IMR-90 (cell line): Measurements from ENCODE around the gene PDE6B. TPM values are rescaled to one million over a fixed set of nuclear protein-coding genes. Genes with fewer than 3 reads are reported as not detected.

Source experiments
- ATAC-seq: fragments of 200-7000 bp; cut with Tn5 transposase; 2 replicates; pipeline ENCODE4 v1.9.1; 2020; ENCODE audit warnings: low read depth, mild to moderate bottlenecking, moderate library complexity
- BruUV-seq: library from RNA; stranded (reverse); fragments of 400-500 nt; replicated peaks from 2 replicates; lab custom pipeline; 2021; lab: Mats Ljungman, UMichigan
- CTCF ChIA-PET: fragments of 300-600 bp; formaldehyde crosslinking; extraction: SDS; loops from one replicate; lab custom pipeline; 2021; ENCODE audit warnings: antibody characterized with exemption; lab: Yijun Ruan, JAX
- POLR2A ChIA-PET: fragments of 300-600 bp; sonication (Branson Sonifier 250); formaldehyde crosslinking; loops from one replicate; lab custom pipeline; 2022; ENCODE audit warnings: antibody characterized with exemption; ENCODE audit not compliant: unreplicated experiment; lab: Charles Lee
- DNase-seq: peaks from one replicate; pipeline ENCODE4 v3.0.0; 2013
- H2AFZ ChIP-seq: replicated peaks from 2 replicates; pipeline ENCODE3; 2013; ENCODE audit warnings: low read length, mild to moderate bottlenecking; ENCODE audit not compliant: poor library complexity
- H2AK5ac ChIP-seq: 2 replicates; pipeline ENCODE4 v1.6.1; 2013; ENCODE audit warnings: low read depth, low read length, inconsistent platforms
- H2AK9ac ChIP-seq: replicated peaks from 2 replicates; pipeline ENCODE3; 2013; ENCODE audit warnings: mild to moderate bottlenecking, low read depth, low read length, moderate library complexity; ENCODE audit not compliant: poor library complexity
- H2BK120ac ChIP-seq: 2 replicates; pipeline ENCODE4 v1.6.1; 2013; ENCODE audit warnings: low read depth, low read length, inconsistent platforms
- H2BK15ac ChIP-seq: 3 replicates; pipeline ENCODE4 v1.6.1; 2013; ENCODE audit warnings: low read depth, low read length, inconsistent platforms
- H2BK20ac ChIP-seq: 2 replicates; pipeline ENCODE4 v1.6.1; 2013; ENCODE audit warnings: low read depth, mild to moderate bottlenecking, inconsistent platforms, low read length, moderate library complexity
- H2BK5ac ChIP-seq: 2 replicates; pipeline ENCODE4 v1.6.1; 2013; ENCODE audit warnings: mild to moderate bottlenecking, low read depth, low read length, inconsistent platforms; ENCODE audit not compliant: poor library complexity, severe bottlenecking
- H3K14ac ChIP-seq: replicated peaks from 2 replicates; pipeline ENCODE4 v1.6.1; 2013; ENCODE audit warnings: low read depth, low read length, inconsistent platforms
- H3K18ac ChIP-seq: 2 replicates; pipeline ENCODE4 v1.6.1; 2013; ENCODE audit warnings: low read depth, low read length, control low read depth
- H3K23ac ChIP-seq: 2 replicates; pipeline ENCODE4 v1.6.1; 2013; ENCODE audit warnings: low read depth, low read length, inconsistent platforms
- H3K27ac ChIP-seq: 2 replicates; pipeline ENCODE4 v1.5.1; 2013; ENCODE audit warnings: mild to moderate bottlenecking, control low read depth, low read length; ENCODE audit not compliant: insufficient read depth
- H3K27me3 ChIP-seq: 2 replicates; pipeline ENCODE4 v1.6.1; 2013; ENCODE audit warnings: low read length; ENCODE audit not compliant: control insufficient read depth, insufficient read depth
- H3K36me3 ChIP-seq: 2 replicates; pipeline ENCODE4 v1.6.1; 2013; ENCODE audit warnings: low read length, mixed read lengths; ENCODE audit not compliant: control insufficient read depth, insufficient read depth
- H3K4ac ChIP-seq: 2 replicates; pipeline ENCODE4 v1.6.1; 2013; ENCODE audit warnings: low read depth, low read length, inconsistent platforms
- H3K4me1 ChIP-seq: 2 replicates; pipeline ENCODE4 v1.6.1; 2013; ENCODE audit warnings: low read length, mixed read lengths; ENCODE audit not compliant: control insufficient read depth, insufficient read depth
- H3K4me2 ChIP-seq: 2 replicates; pipeline ENCODE4 v1.6.1; 2013; ENCODE audit warnings: low read depth, mild to moderate bottlenecking, control low read depth, low read length, moderate library complexity
- H3K4me3 ChIP-seq: 2 replicates; pipeline ENCODE4 v1.5.1; 2013; ENCODE audit warnings: low read depth, mild to moderate bottlenecking, control low read depth, low read length, moderate library complexity; ENCODE audit not compliant: insufficient read depth
- H3K56ac ChIP-seq: 2 replicates; pipeline ENCODE4 v1.6.1; 2013; ENCODE audit warnings: low read length, inconsistent platforms; ENCODE audit not compliant: insufficient read depth; ENCODE audit errors: extremely low read depth
- H3K79me1 ChIP-seq, 2 experiments: 2 replicates each; pipeline ENCODE4 v1.6.1; 2013; ENCODE audit warnings: low read length in 2 of 2, inconsistent platforms in 1 of 2, low read depth in 1 of 2
- H3K9ac ChIP-seq: 2 replicates; pipeline ENCODE4 v1.6.1; 2013; ENCODE audit warnings: low read depth, low read length, control low read depth
- H3K9me1 ChIP-seq: 2 replicates; pipeline ENCODE4 v1.6.1; 2013; ENCODE audit warnings: low read length, inconsistent platforms; ENCODE audit not compliant: insufficient read depth
- H3K9me3 ChIP-seq: 2 replicates; pipeline ENCODE4 v1.6.1; 2013; ENCODE audit warnings: low read length; ENCODE audit not compliant: control insufficient read depth, insufficient read depth
- H4K20me1 ChIP-seq: 2 replicates; pipeline ENCODE4 v1.6.1; 2013; ENCODE audit warnings: low read length, inconsistent platforms; ENCODE audit not compliant: insufficient read depth
- H4K5ac ChIP-seq: 2 replicates; pipeline ENCODE4 v1.6.1; 2013; ENCODE audit warnings: mild to moderate bottlenecking, low read depth, low read length, control low read depth
- H4K8ac ChIP-seq, 2 experiments: 2 replicates each; pipeline ENCODE4 v1.6.1; 2013; ENCODE audit warnings: low read depth in 2 of 2, low read length in 2 of 2, control low read depth in 1 of 2, inconsistent platforms in 1 of 2
- H4K91ac ChIP-seq: 2 replicates; pipeline ENCODE4 v1.6.1; 2013; ENCODE audit warnings: low read depth, low read length, inconsistent platforms; ENCODE audit not compliant: insufficient read depth
- CEBPB ChIP-seq: IDR thresholded peaks from 2 replicates; pipeline ENCODE4 v1.6.1; 2012; ENCODE audit warnings: low read depth, low read length, improper control_type of control experiment
- CHD1 ChIP-seq: IDR thresholded peaks from 2 replicates; pipeline ENCODE4 v1.6.1; 2012; ENCODE audit warnings: low read depth, low read length, improper control_type of control experiment
- CTCF ChIP-seq: conservative IDR thresholded peaks from 2 replicates; pipeline ENCODE4 v1.5.1; 2012; ENCODE audit warnings: mild to moderate bottlenecking, low read depth, low read length, improper control_type of control experiment
- ELK1 ChIP-seq: fragments of 150-350 bp; IDR thresholded peaks from 2 replicates; pipeline ENCODE4 v1.6.1; 2016; ENCODE audit warnings: low read depth, mild to moderate bottlenecking, low read length, moderate library complexity, borderline replicate concordance
- FOS ChIP-seq: fragments of 150-350 bp; IDR thresholded peaks from 2 replicates; pipeline ENCODE4 v1.6.1; 2016; ENCODE audit warnings: low read depth, low read length
- NFE2L2 ChIP-seq: fragments of 150-350 bp; IDR thresholded peaks from 2 replicates; pipeline ENCODE4 v1.6.1; 2016; ENCODE audit warnings: low read depth, mild to moderate bottlenecking, low read length
- POLR2A ChIP-seq: IDR thresholded peaks from 2 replicates; pipeline ENCODE4 v1.6.1; 2012; ENCODE audit warnings: mild to moderate bottlenecking, low read depth, low read length
- RFX5 ChIP-seq: IDR thresholded peaks from 2 replicates; pipeline ENCODE4 v1.8.0; 2012; ENCODE audit warnings: low read depth, mild to moderate bottlenecking, low read length, moderate library complexity
- SMC3 ChIP-seq: fragments of 150-350 bp; IDR thresholded peaks from 2 replicates; pipeline ENCODE4 v1.6.1; 2016; ENCODE audit warnings: low read depth, mild to moderate bottlenecking, antibody characterized with exemption, low read length, moderate library complexity
- WGBS, 2 experiments: methylation state at CpG; one replicate each; pipeline versions ENCODE4 v1.1.5 to v1.1.7; 2013; ENCODE audit warnings: missing lambda C conversion rate in 2 of 2; ENCODE audit not compliant: insufficient read length in 1 of 2; ENCODE audit errors: extremely low coverage in 2 of 2; 5-methylcytosine and 5-hydroxymethylcytosine counted together
- dilution Hi-C: fragments of 300-500 bp; cut with HindIII; formaldehyde crosslinking; loops from one replicate; pipeline ENCODE4 v1.14.3; 2018; ENCODE audit warnings: low sequenced_read_pairs; ENCODE audit not compliant: unreplicated experiment
- in situ Hi-C: fragments of 300-500 bp; cut with MboI; formaldehyde crosslinking; loops from 3 replicates; pipeline ENCODE4 v1.14.3; 2019; ENCODE audit warnings: low sequenced_read_pairs, inconsistent platforms, mixed read lengths
- intact Hi-C: fragments of 100-400 bp; cut with micrococcal nuclease; formaldehyde crosslinking; loops from 2 replicates; pipeline ENCODE4 v1.10.0; 2022
- polyA plus RNA-seq, 3 experiments: library from polyadenylated mRNA; depleted of rRNA; stranded (reverse); fragments of >200 nt; gene quantifications; 2 replicates each; pipeline ENCODE4 v1.2.3, GENCODE V29; 2012; ENCODE audit warnings: low replicate concordance in 1 of 3
- total RNA-seq: library from RNA; depleted of rRNA; stranded (reverse); fragments of >200 nt; gene quantifications from 2 replicates; pipeline ENCODE4 v1.2.3, GENCODE V29; 2012

Gene PDE6B
- total and polyA plus RNA-seq, 2 of the 4 experiments (the other 2 are of a cell fraction) = under 0.01 TPM; not detected in 1

- no peaks in the 10 kb centered on the region for H4K20me1 ChIP-seq
- no peaks in the 10 kb centered on the region for H3K36me3 ChIP-seq
- H3K14ac ChIP-seq = no peak overlapping the region
- ChIA-PET POLR2A (no interaction called here), CTCF (no interaction called here)
- in situ Hi-C loops (no loop called here), dilution Hi-C loops (no loop called here), intact Hi-C loops (no loop called here)
- H2BK120ac ChIP-seq = no peak overlapping the region
- H3K4me1 ChIP-seq = no peaks in the 10 kb centered on the region
- H3K4me3 ChIP-seq = no peak overlapping the region
- no peak overlapping the region for H3K27ac ChIP-seq
- no peaks in the 10 kb centered on the region for H3K27me3 ChIP-seq
- H3K79me1 ChIP-seq = no peaks in the 10 kb centered on the region
- no peak for ATAC-seq
- no peak overlapping the region for H2BK5ac ChIP-seq
- H2AFZ ChIP-seq = no peak overlapping the region
- no peaks in the 10 kb centered on the region for H3K9me1 ChIP-seq
- no peak overlapping the region for H4K91ac ChIP-seq
- no peak overlapping the region for H3K4me2 ChIP-seq
- DNase-seq = no peak
- H2BK20ac ChIP-seq = no peak overlapping the region
- TF ChIP-seq CTCF (no peak), POLR2A (no peak), FOS (no peak), SMC3 (no peak), ELK1 (no peak), CHD1 (no peak), NFE2L2 (no peak), CEBPB (no peak), RFX5 (no peak)
- H2BK15ac ChIP-seq = no peak overlapping the region
- no peak overlapping the region for H3K23ac ChIP-seq
- no peak overlapping the region for H3K4ac ChIP-seq
- no peak overlapping the region for H3K9ac ChIP-seq
- WGBS, 2 experiments = no CpG with 5 or more reads among the region's 9 CpGs
- no peak overlapping the region for H2AK9ac ChIP-seq
- H3K56ac ChIP-seq = no peak overlapping the region
- H3K9me3 ChIP-seq = peaks cover 24% of the 10 kb centered on the region
- BruUV-seq = no TSS peak
- H4K8ac ChIP-seq = no peak overlapping the region
- H4K5ac ChIP-seq = no peak overlapping the region
- H3K18ac ChIP-seq = no peak overlapping the region
- no peak overlapping the region for H2AK5ac ChIP-seq
Observed at GRCh38 chr4:633406-633805, 8.0 kb downstream of the PDE6B start.
